NCI-H526 treated with DMSO at 0.1 percent for 48 hours (cell line): ENCODE measurements around the gene LRRC74A.

ENCODE experiments used
- DNase-seq: peaks from one replicate; lab custom pipeline; 2025; lab: John Stamatoyannopoulos, UW

Gene LRRC74A

DNA sequence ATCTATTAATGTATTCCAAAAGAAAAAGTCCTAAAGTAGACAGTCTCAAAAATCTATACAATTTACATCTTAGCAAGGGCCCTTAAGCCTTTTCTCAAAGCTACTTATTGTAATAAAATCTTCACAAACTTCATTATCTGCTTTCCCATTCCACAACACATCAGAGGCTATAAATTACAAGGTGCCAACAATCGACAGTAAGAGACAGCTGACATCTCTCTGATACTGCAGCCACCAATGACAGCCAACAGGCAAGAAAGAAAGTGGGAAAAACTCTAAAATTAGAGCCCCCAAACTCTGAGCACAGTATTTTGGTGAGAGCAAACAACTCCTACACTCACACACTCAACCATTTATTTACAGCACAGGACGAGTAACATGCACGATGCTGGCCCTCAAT, 15.7 kb upstream of the LRRC74A start:
- DNase-seq: no peak

- DNase-seq: peak; percentile 9
Observed at GRCh38 chr14:76810953-76811400, 15.2 kb upstream of the LRRC74A start.

DNA sequence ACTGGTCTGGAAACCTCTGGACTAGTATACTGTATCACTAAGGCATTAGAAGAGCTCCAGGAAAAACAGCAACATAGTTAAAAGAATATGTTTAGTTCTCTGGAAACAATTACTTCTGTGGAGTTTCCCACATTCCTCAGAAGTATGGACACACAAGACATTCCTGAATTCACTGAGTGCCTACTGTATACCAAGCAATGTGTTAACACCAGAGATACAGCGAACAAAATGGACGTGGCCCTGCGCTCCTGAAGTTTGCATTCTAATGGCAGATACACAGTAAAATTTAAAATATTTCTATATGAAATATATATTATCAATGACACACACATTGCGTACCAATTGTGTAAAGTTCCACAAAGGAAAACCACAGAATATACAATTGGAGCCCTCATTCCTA, 14.6 kb upstream of the LRRC74A start:
- DNase-seq: no peak

- peak; percentile 18 for DNase-seq
Observed at GRCh38 chr14:76812093-76812421, 14.2 kb upstream of the LRRC74A start.

DNA sequence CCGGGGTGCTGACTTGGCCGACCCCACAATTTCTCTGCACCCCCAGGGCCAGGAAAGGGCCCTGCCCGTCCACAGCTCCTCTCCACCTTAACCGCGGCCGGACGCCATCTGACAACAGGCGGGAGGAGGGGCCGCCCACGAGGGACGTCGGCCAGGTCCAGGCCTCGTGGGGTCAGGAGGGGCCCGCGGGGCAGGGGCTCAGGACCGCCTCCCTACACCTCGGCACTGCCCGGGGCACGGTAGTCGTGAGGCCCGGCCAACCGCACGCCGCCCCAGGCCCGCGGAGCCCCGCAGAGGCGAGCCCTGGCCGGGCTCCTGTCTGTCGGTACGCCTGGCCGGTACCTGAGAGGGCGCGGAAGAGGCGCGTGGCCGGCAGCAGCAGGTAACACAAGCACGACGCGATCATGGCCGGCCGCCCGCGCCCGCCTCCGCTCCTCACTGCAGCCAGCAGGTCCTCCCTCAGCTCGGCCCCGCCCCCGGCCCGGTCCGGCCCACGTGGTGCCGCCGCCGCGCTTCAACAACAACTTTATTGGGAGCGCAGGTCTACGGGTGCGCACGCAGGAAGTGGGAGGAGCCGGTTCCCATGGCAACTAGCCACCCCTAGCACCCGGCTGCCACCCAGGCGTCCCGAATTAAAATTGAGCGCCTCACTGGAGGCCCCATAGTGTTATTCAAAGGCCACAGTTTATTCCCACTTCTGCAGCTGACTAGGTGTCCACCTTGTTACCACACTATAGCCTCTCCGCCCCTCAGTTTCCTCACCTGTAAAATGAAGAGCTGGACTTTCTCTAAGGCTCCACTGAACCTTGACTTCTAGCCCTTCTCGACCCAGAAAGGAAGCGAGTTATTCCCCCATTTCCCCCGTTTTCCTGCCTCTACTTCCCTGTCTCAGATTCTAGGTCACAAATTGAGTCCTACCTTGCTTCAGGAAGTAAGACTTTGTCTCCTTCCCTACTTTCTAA, 13.5 kb upstream of the LRRC74A start, which contains the start of gene ANGEL1:
ANGEL1 (minus strand) TSS at position 461 of the 962 bp plus-strand sequence; CDS start at position 406, 55 bp downstream.
- peak; percentile 83 for DNase-seq

DNA sequence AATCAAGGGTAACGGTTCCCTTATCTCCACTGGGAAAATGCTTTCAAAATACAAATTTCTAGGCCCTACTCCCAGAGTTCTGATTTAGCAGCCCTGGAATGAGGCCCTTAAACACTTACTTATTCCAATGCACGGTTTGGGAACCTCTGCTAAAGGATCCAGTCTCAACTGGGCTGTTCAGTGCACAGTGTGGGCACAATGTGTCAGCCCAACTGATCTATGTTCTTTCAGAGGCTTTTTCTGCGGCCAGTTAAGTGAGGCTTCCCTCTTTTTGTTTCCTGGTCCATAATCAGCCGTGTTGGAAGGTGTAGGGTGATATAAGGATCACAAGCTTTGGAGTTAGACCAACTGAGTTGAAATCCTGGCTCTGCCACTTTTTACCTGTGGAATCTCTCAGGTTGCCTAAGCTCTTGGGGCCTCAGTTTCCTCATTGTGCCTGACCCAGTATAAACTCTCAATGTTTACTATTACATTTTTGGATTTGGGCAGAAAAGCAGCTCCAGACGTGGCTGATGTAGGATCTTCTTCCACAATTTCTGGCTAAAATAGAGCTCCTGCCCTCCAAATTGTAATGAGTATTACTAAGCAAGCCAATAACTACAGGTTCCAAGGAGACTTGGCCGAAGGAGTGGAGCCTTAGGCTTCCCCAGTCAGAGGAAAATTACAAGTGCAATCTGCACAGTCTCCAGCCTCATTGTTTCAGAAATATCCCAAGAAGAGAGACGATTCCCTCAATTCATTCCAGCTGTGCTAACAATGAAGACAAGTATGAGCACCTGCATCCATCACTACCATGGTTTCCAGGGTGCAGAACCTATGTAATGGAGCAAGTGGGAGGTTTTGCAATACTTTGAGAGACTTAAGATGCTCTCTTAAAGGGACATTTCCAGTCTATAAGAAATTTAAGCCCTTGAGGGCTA, 11.2 kb upstream of the LRRC74A start:
- no peak for DNase-seq

DNA sequence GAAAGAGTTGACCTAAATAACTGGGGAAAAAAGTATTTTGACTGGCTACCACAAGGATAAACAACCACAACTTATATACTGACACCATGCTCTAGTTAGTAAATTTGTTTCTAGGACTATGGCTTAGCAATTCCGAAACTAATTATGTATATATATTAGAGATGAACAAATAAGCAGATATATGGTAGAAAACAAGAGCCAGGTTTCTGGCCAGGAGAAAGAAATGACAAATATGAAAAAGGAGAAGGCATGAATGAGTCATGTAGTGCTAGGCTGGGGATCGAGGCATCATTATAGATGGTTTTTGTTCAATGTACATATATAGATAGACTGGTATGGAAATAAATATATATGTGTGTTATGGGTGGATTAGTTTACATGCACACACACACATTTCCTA, 5.5 kb upstream of the LRRC74A start:
- DNase-seq: no peak

- no peak for DNase-seq
Observed at GRCh38 chr14:76827696-76828296, 1.6 kb downstream of the LRRC74A start.

DNA sequence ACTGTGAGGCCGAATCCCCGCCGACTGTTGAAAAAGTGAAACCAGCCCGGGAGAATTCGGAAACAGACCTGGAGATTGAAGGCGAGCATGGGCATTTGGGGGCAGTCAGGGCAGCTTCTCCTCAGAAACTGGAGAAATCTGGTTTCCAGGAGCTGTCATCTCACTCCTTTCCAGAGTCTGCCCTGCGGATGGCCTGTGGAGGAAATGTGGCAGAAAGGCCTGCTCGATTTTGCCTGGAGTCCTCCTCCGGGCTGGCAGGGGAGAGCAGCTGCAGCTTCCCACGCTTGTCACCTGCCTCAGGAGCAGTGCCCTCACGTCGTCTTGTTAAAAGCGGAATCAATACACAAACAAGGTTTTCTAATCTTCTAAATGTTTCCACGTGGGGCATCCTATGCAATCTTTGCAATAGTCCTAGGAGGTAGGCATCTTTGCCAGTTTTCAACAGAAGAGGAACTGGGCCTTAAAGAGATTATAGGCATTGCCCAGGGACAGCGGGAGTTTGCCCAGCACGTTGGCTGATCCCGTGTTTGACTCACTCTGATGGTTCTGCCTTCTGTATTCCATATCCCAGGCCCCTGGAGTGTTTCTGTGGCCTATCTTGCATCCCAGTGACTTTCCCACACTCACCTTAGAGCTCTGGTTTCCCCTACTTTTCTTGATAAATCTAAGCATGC, 2.3 kb downstream of the LRRC74A start:
- no peak for DNase-seq

GRCh38 chr14:76829013-76829365, 2.8 kb downstream of the LRRC74A start:
- DNase-seq: no peak

DNA sequence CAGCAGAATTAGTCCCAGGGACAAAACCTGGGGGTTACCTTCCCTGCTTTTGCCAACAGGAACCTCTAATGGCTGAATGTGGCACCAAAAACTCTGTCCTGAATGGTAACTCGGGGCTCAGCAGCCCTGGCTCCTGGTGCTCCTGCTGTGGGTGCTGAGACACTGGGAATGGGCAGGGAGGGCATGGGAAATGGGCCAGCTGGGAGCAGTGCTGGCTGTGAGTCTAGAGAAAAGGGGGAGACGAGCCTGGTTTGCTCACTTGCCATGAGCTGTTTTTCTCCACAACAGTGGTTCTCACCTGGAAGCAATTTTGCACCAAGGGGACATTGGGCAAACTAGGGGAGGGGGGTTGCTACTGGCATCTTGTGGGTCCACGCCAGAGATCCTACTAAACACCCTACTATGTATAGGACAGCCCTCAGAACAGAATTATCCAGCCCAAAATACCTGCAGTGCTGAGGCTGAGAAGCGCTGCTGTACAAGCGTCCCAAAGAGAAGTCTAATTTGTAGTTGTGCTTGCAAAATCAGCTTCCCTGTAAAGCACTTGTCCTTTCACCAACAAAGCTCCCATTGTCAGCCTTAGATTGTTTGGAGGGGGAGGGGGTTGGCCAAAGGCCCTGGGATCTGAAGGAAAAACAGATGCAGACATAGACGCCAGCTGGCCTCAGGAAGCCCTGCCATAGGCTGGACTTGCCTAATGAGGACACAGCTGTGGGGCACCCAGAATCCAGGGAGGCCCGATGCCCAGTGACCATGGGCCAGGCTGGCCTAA, 3.6 kb downstream of the LRRC74A start:
- peak; percentile 73 for DNase-seq

DNA sequence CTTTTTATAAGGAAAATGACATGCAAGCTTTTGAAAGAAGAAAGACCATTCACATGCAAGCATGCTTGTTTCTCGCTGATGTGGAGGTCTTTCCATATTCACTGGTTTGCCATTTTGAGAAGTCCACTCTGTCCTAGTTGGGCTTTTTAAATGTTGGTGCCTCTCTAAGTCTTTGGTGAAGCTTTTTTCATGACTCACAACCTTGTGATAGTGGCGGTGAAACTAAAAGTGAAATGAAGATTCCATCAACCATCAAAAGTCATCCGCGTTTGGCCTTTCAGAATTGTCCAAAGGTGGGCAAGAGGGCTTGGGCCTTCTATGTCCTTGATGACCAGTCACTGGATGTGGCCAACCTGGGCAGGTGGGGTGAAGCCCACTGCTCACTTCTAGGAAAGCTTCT, 4.3 kb downstream of the LRRC74A start:
- no peak for DNase-seq

GRCh38 chr14:76832503-76832988, 6.3 kb downstream of the LRRC74A start:
- DNase-seq: no peak

DNA sequence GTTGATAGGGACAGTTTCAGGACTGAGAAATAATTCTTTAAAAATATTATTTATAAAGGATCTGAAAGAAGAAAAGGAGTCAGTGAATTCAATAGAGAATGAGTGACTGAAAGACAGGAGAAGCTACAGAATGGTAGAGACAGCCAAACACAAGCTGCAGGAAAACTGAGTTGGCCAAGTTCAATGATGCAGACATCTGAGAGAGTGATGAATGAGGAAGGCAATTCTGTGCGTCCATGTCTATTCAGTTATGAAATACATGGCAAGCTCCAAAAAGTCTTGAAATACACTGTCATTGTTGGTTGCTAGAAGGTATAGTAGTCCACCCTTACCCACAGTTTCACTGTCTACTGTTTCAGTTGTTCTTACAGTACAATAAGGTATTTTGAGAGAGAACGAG, 6.8 kb downstream of the LRRC74A start:
- DNase-seq: no peak

DNA sequence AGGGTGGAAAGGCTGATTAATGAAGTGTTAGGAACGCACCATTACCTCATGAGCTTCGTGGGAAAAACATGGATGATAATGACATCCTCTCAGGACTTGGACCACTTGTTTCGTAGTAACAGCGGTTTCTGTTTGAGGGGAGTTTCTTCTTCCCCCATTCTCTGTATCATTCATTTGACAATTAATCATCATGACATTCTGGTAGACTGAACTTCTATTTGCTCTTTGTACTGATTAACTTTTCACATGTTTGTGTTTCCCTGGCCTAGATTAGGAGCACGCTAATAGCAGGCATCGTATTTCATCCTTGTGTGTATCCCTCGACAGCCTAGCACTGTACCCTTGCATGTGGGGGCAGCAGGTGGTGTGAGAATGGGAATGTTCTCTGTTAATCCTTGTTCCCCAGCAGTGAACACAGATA, 8.0 kb downstream of the LRRC74A start:
- no peak for DNase-seq

DNA sequence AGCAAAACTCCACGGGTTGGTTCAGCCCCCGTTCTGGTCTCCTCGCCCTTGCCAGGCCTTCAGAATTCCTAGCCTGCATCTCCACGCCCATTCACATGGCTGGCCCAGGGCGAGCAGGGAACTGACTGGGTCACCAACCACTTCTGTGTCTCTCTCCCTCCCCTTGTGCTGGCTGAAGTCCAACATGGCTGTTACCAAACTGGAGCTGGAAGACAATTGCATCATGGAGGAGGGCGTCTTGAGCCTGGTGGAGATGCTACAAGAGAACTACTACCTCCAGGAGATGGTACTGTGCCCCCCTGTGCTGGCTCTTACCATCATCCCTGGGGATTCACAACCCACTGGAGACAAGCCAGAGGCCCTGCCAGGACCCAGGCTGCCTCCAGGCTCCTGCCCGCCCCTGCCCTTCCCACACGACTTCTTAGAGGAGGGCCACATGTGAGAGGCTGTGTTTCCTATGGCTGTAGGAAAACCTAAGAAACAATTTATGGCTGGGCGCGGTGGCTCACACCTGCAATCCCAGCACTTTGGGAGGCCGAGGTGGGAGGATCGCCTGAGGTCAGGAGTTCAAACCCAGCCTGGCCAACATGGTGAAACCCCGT, 9.9 kb downstream of the LRRC74A start:
- DNase-seq: no peak

DNA sequence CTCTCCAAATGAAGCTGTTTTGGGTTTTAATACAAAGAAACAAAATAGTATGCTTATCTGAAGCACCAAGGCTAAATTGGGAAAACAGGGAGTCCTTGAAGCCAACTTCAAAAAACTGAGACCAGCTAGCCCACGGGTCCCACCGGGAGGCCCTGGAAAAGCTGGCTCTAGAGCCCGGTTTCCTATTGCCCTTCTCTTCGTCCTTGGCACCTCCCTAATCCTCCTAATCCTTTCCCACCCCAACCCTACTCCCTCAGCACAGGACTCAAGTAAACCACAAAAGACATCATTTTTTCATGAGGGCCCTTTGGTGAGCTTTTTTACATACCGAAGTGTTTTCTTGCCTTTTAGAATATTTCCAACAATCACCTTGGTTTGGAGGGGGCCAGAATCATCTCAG, 11.3 kb downstream of the LRRC74A start:
- DNase-seq: no peak

- DNase-seq: no peak
Observed at GRCh38 chr14:76842414-76842813, 16.2 kb downstream of the LRRC74A start.

DNA sequence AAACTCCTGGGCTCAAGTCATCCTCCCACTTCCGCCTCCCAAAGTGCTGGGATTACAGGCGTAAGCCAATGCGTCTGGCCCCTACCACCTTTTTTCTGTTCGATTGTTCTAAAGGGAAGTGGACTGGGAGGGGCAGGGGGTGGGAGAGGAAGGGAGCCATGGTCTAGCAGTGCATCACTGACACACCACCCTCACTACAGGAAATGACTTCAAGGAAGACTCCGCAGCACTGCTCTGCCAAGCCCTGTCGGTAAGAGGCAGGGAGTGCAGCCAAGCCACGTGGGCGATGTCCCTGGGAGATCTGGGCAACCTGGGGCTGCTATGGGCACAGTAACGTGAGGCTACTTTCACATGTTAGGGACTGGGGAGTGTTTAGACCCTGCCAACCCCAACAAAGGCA, 18.0 kb downstream of the LRRC74A start:
- DNase-seq: no peak

DNA sequence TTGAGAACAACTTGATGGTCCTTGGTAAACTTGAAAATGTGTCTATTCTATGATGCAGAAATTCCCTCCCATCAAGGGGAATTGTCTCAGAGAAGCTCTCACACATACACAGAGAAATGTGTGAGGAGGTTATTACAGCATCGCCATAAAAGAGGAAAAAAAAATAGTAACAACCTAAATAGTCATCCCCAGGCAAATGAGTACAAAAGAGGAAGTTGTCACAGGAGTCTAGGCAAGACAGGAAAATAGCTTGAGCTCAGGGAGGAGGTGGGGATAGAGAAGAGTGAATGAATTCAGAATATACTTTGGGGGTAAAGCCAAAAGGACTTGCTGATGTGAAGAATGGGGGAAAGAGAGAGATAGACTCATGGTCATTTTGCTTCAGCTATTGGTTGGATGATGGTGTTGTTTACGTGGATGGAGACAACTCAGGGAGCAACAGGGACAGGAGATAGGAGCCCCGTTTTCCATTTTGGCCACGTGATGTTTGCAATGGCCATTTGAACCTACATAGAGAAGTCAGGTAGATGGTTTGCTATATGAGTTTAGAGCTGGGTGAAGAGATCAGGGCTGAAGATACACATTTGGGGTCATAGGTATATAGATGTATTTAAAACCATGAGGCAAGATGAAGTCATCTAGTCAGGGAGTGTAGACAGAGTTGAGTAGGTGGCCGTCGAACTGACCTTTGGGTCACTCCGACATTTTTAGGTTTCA, 20.3 kb downstream of the LRRC74A start:
- DNase-seq: no peak
